CMK (cell line): Measurements from ENCODE around the gene CSF3.

Source experiments
- DNase-seq: peaks from one replicate; pipeline ENCODE4 v3.0.0-alpha.2; 2010; ENCODE audit warnings: low read depth

The CSF3 gene

DNA sequence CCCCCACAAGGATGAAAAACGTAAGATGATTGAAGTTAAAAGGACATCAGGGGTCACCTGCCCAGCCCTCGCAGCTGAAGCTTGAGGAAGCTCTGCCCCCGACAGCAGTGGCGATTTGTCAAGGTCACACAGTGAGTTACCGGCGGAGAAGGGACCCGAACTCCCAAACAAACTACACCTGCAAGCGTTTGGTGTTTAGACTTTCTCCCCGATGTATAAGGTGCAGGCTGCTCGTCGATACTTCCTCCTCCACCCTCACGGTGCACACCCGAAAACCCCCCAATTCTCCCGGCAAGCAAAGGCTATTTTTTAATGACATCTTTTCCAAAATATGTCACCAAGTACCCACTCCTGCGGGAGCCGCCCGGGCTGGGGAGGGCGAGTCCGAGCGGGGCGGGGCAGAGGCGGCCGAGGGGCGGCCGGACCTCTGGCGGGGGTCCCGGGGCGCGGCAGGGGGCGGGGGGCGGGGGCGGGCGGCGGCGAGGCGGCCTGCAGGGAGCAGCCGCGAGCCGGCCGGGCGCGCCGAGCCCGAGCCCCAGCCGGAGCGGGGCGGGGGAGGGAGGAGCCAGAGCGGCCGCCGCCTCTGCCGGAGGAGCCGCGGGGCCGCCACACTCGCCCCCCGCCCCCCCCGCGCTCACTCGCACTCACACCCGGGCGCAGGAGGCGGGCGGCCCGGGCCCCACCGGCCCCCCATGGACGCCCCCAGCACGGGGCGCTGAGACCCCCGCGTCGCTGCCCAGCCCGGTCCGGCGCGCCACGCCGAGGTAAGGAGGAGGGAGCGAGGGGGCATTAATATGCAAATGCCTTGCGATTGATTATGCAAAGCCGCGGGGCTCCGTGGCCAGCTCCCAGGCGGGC, 47.3 kb downstream of the CSF3 start, which contains the start of gene THRA:
TSS of gene THRA (plus strand) at position 637 of the 858 bp plus-strand sequence. CDS start 11,524 bp downstream, outside the sequence.
- no peak for DNase-seq

DNA sequence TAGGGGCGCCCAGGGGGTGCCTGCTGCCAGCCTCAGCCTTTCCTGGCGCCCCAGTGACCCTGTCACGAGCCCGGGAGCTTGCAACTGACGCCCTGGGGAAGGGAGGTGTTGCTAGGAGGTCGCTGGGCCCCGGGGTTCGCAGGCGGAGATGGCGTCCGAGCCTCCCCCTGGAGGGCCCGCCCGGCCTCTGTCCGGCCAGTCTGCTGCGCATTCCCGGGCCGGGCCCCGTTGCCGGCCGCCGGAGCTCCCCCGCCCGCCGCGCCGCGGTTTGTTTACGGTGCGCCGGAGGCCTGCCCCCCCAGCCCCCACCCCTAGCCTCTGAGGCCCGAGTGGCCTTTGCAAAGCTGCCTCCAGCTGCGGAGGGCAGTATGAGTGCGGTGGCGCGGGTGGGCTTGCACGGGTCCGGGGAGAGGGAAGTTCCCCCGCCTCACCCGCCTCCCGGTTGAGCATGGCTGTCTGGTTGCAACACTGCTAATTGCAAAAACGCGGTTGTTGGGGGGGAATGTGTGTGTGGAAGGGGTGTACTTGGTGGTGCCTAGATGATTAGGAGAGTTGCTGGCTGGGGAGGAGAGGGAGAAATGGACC, 48.0 kb downstream of the CSF3 start:
- DNase-seq = no peak

DNA sequence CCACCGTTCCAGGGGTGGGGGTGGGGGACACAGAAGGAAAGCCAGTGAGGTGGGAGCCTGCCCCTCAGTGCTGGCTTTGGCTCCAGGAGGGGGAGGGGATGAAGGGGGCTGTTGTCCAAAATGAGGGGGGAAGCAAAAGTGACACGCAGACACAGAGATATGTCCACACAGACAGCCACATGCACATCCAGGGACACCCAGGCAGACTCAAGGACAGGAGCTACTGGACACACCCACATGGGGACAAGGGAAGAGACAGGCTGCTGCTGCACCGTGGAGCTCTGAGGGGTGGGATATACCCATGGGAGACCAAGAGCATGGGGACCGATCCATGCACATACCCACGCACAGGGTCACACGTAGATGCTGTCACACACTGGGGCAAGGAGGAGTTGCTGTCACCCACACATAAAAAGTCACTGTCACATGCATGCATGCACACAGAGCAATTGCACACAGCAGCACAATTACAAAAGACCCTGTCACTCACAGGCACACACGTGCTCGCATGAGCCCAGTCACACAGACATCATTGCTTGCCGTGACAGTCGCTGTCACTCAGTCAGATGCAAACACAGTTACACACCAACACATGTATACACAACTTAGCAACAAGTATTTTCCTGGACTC, 48.8 kb downstream of the CSF3 start:
- DNase-seq = no peak

DNA sequence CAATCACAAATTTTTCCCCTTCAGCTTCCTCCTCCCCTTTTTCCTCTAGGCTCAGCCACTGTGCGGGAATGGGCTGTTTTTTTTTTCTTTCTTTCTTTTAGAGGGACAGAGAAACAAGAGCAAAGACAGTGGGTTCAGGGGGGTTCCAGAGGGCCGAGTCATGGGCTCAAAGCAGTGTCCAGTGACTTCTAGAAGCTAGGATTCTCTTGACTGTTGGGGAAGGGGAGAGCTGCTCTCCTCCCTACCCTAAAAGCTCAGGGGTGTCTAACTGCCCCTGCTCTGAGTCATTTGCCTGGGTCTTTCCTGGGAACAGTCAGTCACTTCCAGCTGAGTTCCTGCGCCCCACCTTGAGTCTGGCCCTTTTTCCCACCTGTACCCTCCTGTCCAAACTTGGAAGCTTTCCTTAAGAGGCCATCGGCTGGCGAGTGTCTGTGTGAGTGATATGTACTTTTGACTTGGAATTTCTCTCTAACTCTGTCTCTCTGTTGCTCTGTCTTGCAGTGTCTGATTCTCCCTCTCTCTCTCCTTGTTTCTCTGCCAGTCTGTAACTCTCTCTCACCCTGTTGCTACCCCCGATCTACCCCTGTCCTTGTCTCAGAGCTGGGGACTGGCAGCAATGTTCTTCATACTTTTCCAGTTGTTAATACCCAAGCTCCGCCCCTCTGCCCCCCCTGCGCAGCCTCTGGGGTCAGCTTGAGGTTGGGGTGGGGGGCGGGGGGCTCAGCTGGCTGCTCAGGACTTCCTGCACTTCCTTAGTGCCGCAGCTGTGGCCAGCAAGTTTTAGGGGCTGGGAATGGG, 49.9 kb downstream of the CSF3 start:
- DNase-seq = peak; percentile 52

DNA sequence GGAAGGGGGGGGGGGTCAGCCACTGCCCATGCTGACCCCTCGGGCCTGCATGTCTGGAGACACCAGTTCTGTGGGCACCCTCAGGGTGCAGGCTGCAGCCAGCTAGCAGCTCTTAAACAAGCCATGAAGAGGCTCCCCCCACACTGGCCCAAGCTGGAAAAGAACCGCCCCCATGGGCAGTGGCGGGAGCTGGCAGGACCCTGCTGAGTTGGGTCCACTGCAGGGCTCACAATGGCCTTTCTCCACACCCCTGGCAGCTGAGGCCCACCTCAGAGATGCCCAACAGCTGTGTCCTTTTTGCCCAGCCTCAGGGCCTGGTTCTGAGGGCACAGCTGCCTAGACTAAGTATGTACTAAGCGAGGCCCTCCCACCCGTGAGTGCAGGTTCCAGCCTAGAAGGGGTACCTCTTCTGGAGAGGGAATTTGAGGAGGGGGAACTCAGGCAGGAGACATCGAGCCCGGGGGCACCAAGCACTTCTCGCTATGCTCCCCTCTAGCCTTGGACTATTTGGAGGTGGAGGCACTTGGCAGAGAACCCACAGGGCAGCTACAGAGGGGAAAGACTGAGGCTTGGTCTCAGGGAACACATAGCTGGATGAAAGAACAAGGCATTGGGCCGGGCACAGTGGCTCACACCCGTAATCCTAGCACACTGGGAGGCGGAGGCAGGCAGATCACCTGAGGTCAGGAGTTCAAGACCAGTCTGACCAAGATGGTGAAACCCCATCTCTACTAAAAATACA, 50.7 kb downstream of the CSF3 start:
- no peak for DNase-seq
